OCI-LY1 (cell line): ENCODE measurements around the gene XIRP2.

Source experiments
- EZH2 ChIP-seq: fragments of 200-600 bp; sonication (generic), shearing (Covaris generic); IDR thresholded peaks from 2 replicates; pipeline ENCODE4 v1.8.0; 2017; ENCODE audit warnings: borderline replicate concordance, mixed run types, mild to moderate bottlenecking, antibody characterized with exemption, low read length, moderate library complexity, mixed read lengths
- TF ChIP-seq, protein P1 (sequence below): fragments of 200-600 bp; sonication (generic), shearing (Covaris generic); IDR thresholded peaks from 2 replicates; pipeline ENCODE4 v1.5.1; 2017; ENCODE audit warnings: mild to moderate bottlenecking, antibody characterized with exemption, low read length, moderate library complexity, mixed read lengths

DNA sequence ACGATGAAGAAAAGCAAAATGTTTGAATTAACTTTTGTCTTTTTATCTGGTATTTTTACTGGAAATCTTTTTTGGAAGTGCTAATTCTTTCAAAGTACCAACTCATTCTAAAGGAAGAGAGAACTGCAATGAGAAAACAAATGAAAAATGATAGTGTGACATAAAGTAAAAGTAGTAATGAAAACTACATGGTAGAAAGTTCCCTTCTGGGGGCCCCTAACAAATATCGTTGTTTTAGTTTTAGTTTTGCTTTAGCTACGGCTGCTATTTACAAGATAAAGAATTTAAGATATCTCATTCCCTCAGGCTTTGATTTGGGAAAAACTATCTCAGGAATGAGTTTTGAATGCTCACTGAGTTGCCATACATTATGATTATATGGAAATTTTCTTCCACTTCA lies 161.4 kb downstream of the XIRP2 start:
- TF ChIP-seq, protein P1, sequence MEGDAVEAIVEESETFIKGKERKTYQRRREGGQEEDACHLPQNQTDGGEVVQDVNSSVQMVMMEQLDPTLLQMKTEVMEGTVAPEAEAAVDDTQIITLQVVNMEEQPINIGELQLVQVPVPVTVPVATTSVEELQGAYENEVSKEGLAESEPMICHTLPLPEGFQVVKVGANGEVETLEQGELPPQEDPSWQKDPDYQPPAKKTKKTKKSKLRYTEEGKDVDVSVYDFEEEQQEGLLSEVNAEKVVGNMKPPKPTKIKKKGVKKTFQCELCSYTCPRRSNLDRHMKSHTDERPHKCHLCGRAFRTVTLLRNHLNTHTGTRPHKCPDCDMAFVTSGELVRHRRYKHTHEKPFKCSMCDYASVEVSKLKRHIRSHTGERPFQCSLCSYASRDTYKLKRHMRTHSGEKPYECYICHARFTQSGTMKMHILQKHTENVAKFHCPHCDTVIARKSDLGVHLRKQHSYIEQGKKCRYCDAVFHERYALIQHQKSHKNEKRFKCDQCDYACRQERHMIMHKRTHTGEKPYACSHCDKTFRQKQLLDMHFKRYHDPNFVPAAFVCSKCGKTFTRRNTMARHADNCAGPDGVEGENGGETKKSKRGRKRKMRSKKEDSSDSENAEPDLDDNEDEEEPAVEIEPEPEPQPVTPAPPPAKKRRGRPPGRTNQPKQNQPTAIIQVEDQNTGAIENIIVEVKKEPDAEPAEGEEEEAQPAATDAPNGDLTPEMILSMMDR: no peak
- TF ChIP-seq EZH2: no peak
